Uterus (tissue), 4 donors: ENCODE data around the gene PLXND1. TPM values are rescaled to one million over a fixed set of nuclear protein-coding genes. Genes with fewer than 3 reads are reported as not detected.

Source experiments
- DNase-seq, 2 donors: peaks; one replicate each; pipeline ENCODE4 v3.0.0-alpha.2; 2019 to 2020
- H3K27ac ChIP-seq, 2 donors: fragments of 200-600 bp; sonication (generic); 1 replicate in 1 of 2; 2 replicates in 1 of 2; pipeline ENCODE4 v1.5.1; 2016 to 2018
- H3K27me3 ChIP-seq, 2 donors: fragments of 200-600 bp; sonication (generic); one replicate each; pipeline ENCODE4 v1.5.1; 2018 to 2019; ENCODE audit warnings: control low read depth in 1 of 2
- H3K36me3 ChIP-seq, 2 donors: fragments of 200-600 bp; sonication (generic); one replicate each; pipeline ENCODE4 v1.5.1; 2019; ENCODE audit warnings: control low read depth in 1 of 2
- H3K4me1 ChIP-seq, 2 donors: fragments of 200-600 bp; sonication (generic); one replicate each; pipeline ENCODE4 v1.5.1; 2018 to 2019; ENCODE audit warnings: control low read depth in 1 of 2
- H3K4me3 ChIP-seq, 2 donors: fragments of 200-600 bp; sonication (generic); 1 replicate in 1 of 2; 2 replicates in 1 of 2; pipeline ENCODE4 v1.5.1; 2018 to 2019; ENCODE audit warnings: mild to moderate bottlenecking in 1 of 2
- H3K9me3 ChIP-seq, 2 donors: fragments of 200-600 bp; sonication (generic); one replicate each; pipeline ENCODE4 v1.5.1; 2019; ENCODE audit warnings: control low read depth in 1 of 2
- POLR2A ChIP-seq, 2 donors: fragments of 450-650 bp; IDR thresholded peaks; one replicate each; pipeline ENCODE4 v1.6.1; 2016; ENCODE audit warnings: antibody characterized with exemption in 2 of 2, mild to moderate bottlenecking in 1 of 2, moderate library complexity in 1 of 2
- intact Hi-C: fragments of 100-400 bp; cut with DNase I; formaldehyde crosslinking; loops from one replicate; pipeline ENCODE4 v1.15.1; 2023; ENCODE audit warnings: low total_unique reads
- total RNA-seq, 4 donors: library from RNA; depleted of rRNA in 3 of 4; stranded (reverse); fragments of >200 nt in 3 of 4; gene quantifications; one replicate each; pipeline versions ENCODE4 v1.1.0 to v1.2.4, GENCODE V29; 2014 to 2023
- TF ChIP-seq, protein P1 (sequence below), 4 experiments: fragments of 200-600 bp in 2 of 4; fragments of 450-650 bp in 2 of 4; sonication (generic) in 2 of 4; IDR thresholded peaks; one replicate each; pipeline ENCODE4 v1.5.1; 2016 to 2019; ENCODE audit warnings: antibody characterized with exemption in 4 of 4, mild to moderate bottlenecking in 2 of 4, moderate library complexity in 1 of 4
- donor health status: DM: yes; HTN: yes; CAD: no.

PLXND1 gene
- total RNA-seq, 4 donors from 2014 or later, result 54.7 to 343 (median 121) TPM

GRCh38 chr3:129576514-129577352 lies 29.7 kb downstream of the PLXND1 start:
- no peak overlapping the region for H3K4me3 ChIP-seq
- H3K9me3 ChIP-seq, result no peaks in the 10 kb centered on the region
- intact Hi-C loops, result no loop called here
- DNase-seq, result no peak
- H3K27ac ChIP-seq, result peak overlapping the region in 1 of 2 donors; percentile 52
- peaks cover 0 to 11% of the 10 kb centered on the region in 2 donors for H3K4me1 ChIP-seq
- H3K36me3 ChIP-seq, result no peaks in the 10 kb centered on the region
- H3K27me3 ChIP-seq, result no peaks in the 10 kb centered on the region
- no peak for TF ChIP-seq POLR2A (IDR thresholded peaks at IDR 0.05)
- TF ChIP-seq, protein P1, sequence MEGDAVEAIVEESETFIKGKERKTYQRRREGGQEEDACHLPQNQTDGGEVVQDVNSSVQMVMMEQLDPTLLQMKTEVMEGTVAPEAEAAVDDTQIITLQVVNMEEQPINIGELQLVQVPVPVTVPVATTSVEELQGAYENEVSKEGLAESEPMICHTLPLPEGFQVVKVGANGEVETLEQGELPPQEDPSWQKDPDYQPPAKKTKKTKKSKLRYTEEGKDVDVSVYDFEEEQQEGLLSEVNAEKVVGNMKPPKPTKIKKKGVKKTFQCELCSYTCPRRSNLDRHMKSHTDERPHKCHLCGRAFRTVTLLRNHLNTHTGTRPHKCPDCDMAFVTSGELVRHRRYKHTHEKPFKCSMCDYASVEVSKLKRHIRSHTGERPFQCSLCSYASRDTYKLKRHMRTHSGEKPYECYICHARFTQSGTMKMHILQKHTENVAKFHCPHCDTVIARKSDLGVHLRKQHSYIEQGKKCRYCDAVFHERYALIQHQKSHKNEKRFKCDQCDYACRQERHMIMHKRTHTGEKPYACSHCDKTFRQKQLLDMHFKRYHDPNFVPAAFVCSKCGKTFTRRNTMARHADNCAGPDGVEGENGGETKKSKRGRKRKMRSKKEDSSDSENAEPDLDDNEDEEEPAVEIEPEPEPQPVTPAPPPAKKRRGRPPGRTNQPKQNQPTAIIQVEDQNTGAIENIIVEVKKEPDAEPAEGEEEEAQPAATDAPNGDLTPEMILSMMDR (IDR thresholded peaks at IDR 0.05), result no peak

DNA sequence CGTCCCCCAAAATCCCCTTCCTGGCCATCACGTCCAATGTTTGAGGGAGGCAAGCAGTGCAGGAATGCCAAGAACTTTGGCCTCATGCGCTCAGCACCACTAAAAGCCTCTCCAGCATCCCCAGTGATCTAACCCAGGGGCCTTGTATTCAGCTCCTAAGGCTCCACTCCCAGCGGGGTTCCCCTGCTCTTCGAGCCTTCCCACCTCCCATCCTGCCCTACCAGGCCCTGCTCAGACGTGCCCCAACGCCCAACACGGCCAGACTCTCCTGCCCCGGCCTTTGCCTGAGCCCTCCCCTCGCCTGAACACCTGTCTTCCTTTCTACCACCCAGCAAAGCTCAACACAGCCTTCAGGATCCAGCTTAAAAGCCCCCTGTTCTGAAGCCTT lies 30.5 kb downstream of the PLXND1 start:
- Histone ChIP-seq H3K9me3 (no peaks in the 10 kb centered on the region), H3K36me3 (no peaks in the 10 kb centered on the region), H3K4me3 (no peak overlapping the region), H3K4me1 (peaks cover 0 to 11% of the 10 kb centered on the region in 2 donors), H3K27me3 (no peaks in the 10 kb centered on the region), H3K27ac (no peak overlapping the region)
- intact Hi-C loops, result no loop called here
- no peak for TF ChIP-seq POLR2A (IDR thresholded peaks at IDR 0.05)
- TF ChIP-seq, protein P1 (IDR thresholded peaks at IDR 0.05), result no peak
- DNase-seq, result no peak

GRCh38 chr3:129575233-129575996 lies 31.1 kb downstream of the PLXND1 start:
- no peaks in the 10 kb centered on the region for H3K27me3 ChIP-seq
- no peak overlapping the region for H3K4me3 ChIP-seq
- no peaks in the 10 kb centered on the region for H3K9me3 ChIP-seq
- no peaks in the 10 kb centered on the region for H3K36me3 ChIP-seq
- H3K27ac ChIP-seq, result no peak overlapping the region
- intact Hi-C loops, result no loop called here
- DNase-seq, result no peak
- TF ChIP-seq, protein P1 (IDR thresholded peaks at IDR 0.05), result no peak
- no peak for TF ChIP-seq POLR2A (IDR thresholded peaks at IDR 0.05)
- peaks cover 0 to 11% of the 10 kb centered on the region in 2 donors for H3K4me1 ChIP-seq

DNA sequence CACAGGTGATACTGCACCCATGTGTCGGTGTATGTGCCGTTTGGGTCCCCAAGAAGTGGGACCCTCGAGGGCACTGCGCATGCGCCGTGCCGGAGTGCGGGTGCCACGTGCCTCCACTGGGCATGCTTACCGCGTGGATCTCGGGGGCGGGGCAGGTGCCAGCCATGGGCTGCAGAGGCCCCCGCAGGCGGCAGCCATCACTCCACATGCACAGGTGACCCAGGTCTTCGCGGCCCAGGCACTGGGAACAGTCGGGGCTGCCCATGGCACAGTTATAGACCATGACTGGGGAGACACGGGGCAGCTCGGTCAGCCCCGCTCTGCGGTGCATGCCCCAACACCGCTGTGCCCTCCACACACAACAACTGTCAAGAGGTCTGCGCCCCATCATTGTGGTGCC lies 32.3 kb downstream of the PLXND1 start:
- H3K4me3 ChIP-seq, result no peak overlapping the region
- H3K36me3 ChIP-seq, result no peaks in the 10 kb centered on the region
- H3K27me3 ChIP-seq, result no peaks in the 10 kb centered on the region
- H3K27ac ChIP-seq, result no peak overlapping the region
- no peaks in the 10 kb centered on the region for H3K9me3 ChIP-seq
- H3K4me1 ChIP-seq, result peaks cover 0 to 11% of the 10 kb centered on the region in 2 donors
- TF ChIP-seq POLR2A (IDR thresholded peaks at IDR 0.05), result no peak
- TF ChIP-seq, protein P1 (IDR thresholded peaks at IDR 0.05), result no peak
- intact Hi-C loops, result no loop called here
- DNase-seq, result no peak

DNA sequence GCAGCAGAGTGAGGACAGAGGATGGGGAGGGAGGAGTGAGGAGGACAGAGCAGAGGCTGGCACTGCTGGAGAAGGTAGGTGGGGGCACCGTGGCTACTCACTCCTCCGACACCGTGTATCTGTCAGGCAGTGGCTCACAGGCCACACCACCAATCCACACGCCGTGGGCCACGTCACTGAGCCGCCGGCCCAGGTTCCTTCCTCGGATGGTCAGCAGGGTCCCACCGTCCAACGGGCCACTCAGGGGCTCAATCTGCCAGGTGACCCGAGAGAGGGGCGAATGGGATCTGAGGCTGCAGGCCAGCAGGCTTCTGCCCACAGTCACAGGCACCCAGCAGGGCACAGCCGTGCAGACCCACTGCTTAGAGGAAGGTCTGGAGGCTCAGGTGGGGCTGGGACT lies 33.0 kb downstream of the PLXND1 start:
- no peak overlapping the region for H3K4me3 ChIP-seq
- no peaks in the 10 kb centered on the region for H3K27me3 ChIP-seq
- intact Hi-C loops, result no loop called here
- no peaks in the 10 kb centered on the region for H3K36me3 ChIP-seq
- no peak for DNase-seq
- no peak overlapping the region for H3K27ac ChIP-seq
- peaks cover 0 to 11% of the 10 kb centered on the region in 2 donors for H3K4me1 ChIP-seq
- no peak for TF ChIP-seq POLR2A (IDR thresholded peaks at IDR 0.05)
- TF ChIP-seq, protein P1 (IDR thresholded peaks at IDR 0.05), result no peak
- H3K9me3 ChIP-seq, result no peaks in the 10 kb centered on the region
